ENCODE data around the gene OR10H3. TPM values are rescaled to one million over a fixed set of nuclear protein-coding genes. Genes with fewer than 3 reads are reported as not detected.

Gene OR10H3
- total RNA-seq, 1 donor from 2014 or later: not detected

DNA sequence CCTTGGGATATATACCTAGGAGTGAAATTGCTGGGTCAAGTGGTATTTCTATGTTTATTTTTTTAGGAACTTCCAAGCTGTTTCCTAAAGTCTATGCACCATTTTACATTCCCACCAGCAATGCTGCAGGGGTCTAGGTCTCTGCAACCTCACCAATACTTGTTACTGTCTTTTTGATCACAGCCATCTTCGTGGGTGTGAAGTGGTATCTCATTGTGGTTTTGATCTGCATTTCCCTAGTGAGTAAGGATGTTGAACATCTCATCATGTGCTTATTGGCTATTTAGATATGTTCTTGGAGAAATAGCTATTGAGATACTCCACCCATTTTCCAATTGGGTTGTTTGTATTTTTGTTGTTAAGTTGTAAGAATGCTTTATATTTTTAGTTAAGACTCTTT, 7.2 kb upstream of the OR10H3 start:
- Histone ChIP-seq H3K27me3 (no peaks in the 10 kb centered on the region), H3K4me3 (no peak overlapping the region), H3K9ac (no peak overlapping the region), H2AFZ (replicated peaks) (no peak overlapping the region), H3K9me3 (ENCODE audit: low read depth) (no peaks in the 10 kb centered on the region), H3K79me2 (ENCODE audit: low read depth) (no peaks in the 10 kb centered on the region), H3K27ac (no peak overlapping the region), H3K36me3 (no peaks in the 10 kb centered on the region), H4K20me1 (ENCODE audit: low read depth) (no peaks in the 10 kb centered on the region), H3K4me2 (no peak overlapping the region), H3K4me1 (no peaks in the 10 kb centered on the region), H3F3A (ENCODE audit: low read depth) (no peaks in the 10 kb centered on the region)
- Mint-ChIP-seq H3K27ac (no peak overlapping the region), H3K27me3 (ENCODE audit: insufficient read depth, low read depth) (no peaks in the 10 kb centered on the region), H3K9me3 (peaks cover 29% of the 10 kb centered on the region), H3K36me3 (no peaks in the 10 kb centered on the region), H3K4me3 (no peak overlapping the region), H3K4me1 (no peaks in the 10 kb centered on the region)
- DNase-seq (ENCODE audit: low spot score): no peak
- no peak for TF ChIP-seq EZH2phosphoT487 (IDR thresholded peaks at IDR 0.05)
- TF ChIP-seq, protein P1, sequence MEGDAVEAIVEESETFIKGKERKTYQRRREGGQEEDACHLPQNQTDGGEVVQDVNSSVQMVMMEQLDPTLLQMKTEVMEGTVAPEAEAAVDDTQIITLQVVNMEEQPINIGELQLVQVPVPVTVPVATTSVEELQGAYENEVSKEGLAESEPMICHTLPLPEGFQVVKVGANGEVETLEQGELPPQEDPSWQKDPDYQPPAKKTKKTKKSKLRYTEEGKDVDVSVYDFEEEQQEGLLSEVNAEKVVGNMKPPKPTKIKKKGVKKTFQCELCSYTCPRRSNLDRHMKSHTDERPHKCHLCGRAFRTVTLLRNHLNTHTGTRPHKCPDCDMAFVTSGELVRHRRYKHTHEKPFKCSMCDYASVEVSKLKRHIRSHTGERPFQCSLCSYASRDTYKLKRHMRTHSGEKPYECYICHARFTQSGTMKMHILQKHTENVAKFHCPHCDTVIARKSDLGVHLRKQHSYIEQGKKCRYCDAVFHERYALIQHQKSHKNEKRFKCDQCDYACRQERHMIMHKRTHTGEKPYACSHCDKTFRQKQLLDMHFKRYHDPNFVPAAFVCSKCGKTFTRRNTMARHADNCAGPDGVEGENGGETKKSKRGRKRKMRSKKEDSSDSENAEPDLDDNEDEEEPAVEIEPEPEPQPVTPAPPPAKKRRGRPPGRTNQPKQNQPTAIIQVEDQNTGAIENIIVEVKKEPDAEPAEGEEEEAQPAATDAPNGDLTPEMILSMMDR (IDR thresholded peaks at IDR 0.05): no peak
- no peak for TF ChIP-seq EZH2 (IDR thresholded peaks at IDR 0.05)

DNA sequence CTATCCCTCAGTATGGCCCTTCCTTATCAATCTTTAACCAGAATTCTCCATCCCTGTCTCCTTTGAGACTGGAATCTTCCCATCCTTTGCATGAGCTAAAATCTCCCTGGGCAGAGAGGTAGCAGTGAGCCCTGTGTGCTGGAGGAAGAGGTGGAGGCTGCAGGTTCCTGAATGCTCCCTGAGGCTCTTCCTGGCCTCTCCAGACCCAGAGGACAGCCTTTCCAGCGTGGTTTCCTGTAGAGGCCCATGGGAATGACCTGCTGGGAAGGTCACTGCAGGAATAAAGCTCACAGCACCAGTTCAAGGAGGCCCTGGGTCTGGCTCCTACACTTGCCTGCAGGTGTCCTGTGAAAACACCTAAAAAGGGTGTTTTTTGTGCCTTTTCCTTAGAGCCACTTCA, 5.4 kb upstream of the OR10H3 start:
- Histone ChIP-seq H3K9me3 (ENCODE audit: low read depth) (no peaks in the 10 kb centered on the region), H4K20me1 (ENCODE audit: low read depth) (no peaks in the 10 kb centered on the region), H3K27ac (no peak overlapping the region), H2AFZ (replicated peaks) (no peak overlapping the region), H3K9ac (no peak overlapping the region), H3K79me2 (ENCODE audit: low read depth) (no peaks in the 10 kb centered on the region), H3K4me3 (no peak overlapping the region), H3F3A (ENCODE audit: low read depth) (no peaks in the 10 kb centered on the region), H3K36me3 (no peaks in the 10 kb centered on the region), H3K27me3 (no peaks in the 10 kb centered on the region), H3K4me1 (no peaks in the 10 kb centered on the region), H3K4me2 (no peak overlapping the region)
- H3K36me3 Mint-ChIP-seq: no peaks in the 10 kb centered on the region
- H3K4me3 Mint-ChIP-seq: no peak overlapping the region
- peaks cover 17% of the 10 kb centered on the region for H3K9me3 Mint-ChIP-seq
- TF ChIP-seq EZH2phosphoT487 (IDR thresholded peaks at IDR 0.05) (no peak), EZH2 (IDR thresholded peaks at IDR 0.05) (no peak)
- TF ChIP-seq, protein P1 (IDR thresholded peaks at IDR 0.05): no peak
- H3K27me3 Mint-ChIP-seq (ENCODE audit: insufficient read depth, low read depth): no peaks in the 10 kb centered on the region
- DNase-seq (ENCODE audit: low spot score): no peak
- no peaks in the 10 kb centered on the region for H3K4me1 Mint-ChIP-seq
- H3K27ac Mint-ChIP-seq: no peak overlapping the region

DNA sequence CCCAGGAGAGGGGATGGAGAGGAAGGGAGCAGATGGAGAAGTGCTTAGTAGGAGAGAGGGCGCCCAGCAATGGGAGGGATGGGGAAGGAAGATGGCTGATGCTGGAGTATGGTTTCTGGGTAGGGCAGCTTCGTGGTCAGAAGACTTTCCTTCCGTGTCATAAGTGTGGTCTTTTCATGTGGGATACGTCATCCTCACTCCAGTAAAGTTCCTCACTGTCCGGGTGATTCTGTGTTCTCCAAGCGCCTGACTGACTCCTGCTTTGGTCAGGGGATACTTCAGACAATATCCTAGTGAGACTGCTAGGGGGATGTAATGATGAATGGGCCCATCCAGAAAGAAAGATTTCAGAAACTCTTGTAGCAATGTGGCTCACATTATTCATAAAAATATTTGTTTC, 3.9 kb upstream of the OR10H3 start:
- Histone ChIP-seq H3K4me2 (no peak overlapping the region), H3K79me2 (ENCODE audit: low read depth) (no peaks in the 10 kb centered on the region), H3K27me3 (no peaks in the 10 kb centered on the region), H3K4me1 (no peaks in the 10 kb centered on the region), H3F3A (ENCODE audit: low read depth) (no peaks in the 10 kb centered on the region), H3K36me3 (no peaks in the 10 kb centered on the region), H3K4me3 (no peak overlapping the region), H2AFZ (replicated peaks) (no peak overlapping the region), H3K27ac (no peak overlapping the region), H4K20me1 (ENCODE audit: low read depth) (no peaks in the 10 kb centered on the region), H3K9ac (no peak overlapping the region), H3K9me3 (ENCODE audit: low read depth) (peaks cover 4% of the 10 kb centered on the region)
- no peak for DNase-seq (ENCODE audit: low spot score)
- Mint-ChIP-seq H3K27ac (no peak overlapping the region), H3K9me3 (peaks cover 7% of the 10 kb centered on the region), H3K4me1 (no peaks in the 10 kb centered on the region), H3K27me3 (ENCODE audit: insufficient read depth, low read depth) (no peaks in the 10 kb centered on the region), H3K36me3 (no peaks in the 10 kb centered on the region), H3K4me3 (no peak overlapping the region)
- TF ChIP-seq, protein P1 (IDR thresholded peaks at IDR 0.05): no peak
- TF ChIP-seq EZH2 (IDR thresholded peaks at IDR 0.05) (no peak), EZH2phosphoT487 (IDR thresholded peaks at IDR 0.05) (no peak)
